GM12878 (cell line): Measurements from ENCODE around the gene ENDOV. TPM values are rescaled to one million over a fixed set of nuclear protein-coding genes. Genes with fewer than 3 reads are reported as not detected.

Experiments
- ATAC-seq: fragments of 200-7000 bp; cut with Tn5 transposase; 3 replicates; pipeline ENCODE4 v1.9.1; 2020; ENCODE audit warnings: mild to moderate bottlenecking, moderate library complexity
- BruUV-seq: library from RNA; stranded (reverse); fragments of 400-500 nt; replicated peaks from 2 replicates; lab custom pipeline; 2021; lab: Mats Ljungman, UMichigan
- CTCF ChIA-PET: fragments of 300-600 bp; sonication (Branson Sonifier 250); formaldehyde crosslinking; extraction: SDS; loops from one replicate; lab custom pipeline; 2021; ENCODE audit warnings: inconsistent platforms; lab: Yijun Ruan, JAX
- POLR2A ChIA-PET: fragments of 350-600 bp; formaldehyde crosslinking; extraction: SDS; loops from one replicate; lab custom pipeline; 2021; ENCODE audit warnings: inconsistent platforms; lab: Charles Lee
- RAD21 ChIA-PET: fragments of 300-600 bp; sonication (Branson Sonifier 250); formaldehyde crosslinking; loops from one replicate; lab custom pipeline; 2023; ENCODE audit warnings: antibody characterized with exemption; ENCODE audit not compliant: unreplicated experiment; lab: Charles Lee
- SMC1A ChIA-PET: fragments of 300-600 bp; sonication (Branson Sonifier 250); formaldehyde crosslinking; loops from one replicate; lab custom pipeline; 2023; ENCODE audit not compliant: unreplicated experiment, uncharacterized antibody; lab: Charles Lee
- DNase-seq: peaks from one replicate; pipeline ENCODE4 v3.0.0-alpha.2; 2011; ENCODE audit warnings: low read depth, low spot score
- FAIRE-seq: peaks from 3 replicates; lab custom pipeline; 2011; peaks lifted over from hg19 to GRCh38; lab: Jason Lieb, UNC
- H2AFZ ChIP-seq: 2 replicates; pipeline ENCODE4 v1.6.0; 2011; ENCODE audit warnings: low read depth, low read length, control low read depth; ENCODE audit not compliant: control insufficient read depth
- H3K27ac ChIP-seq: 2 replicates; pipeline ENCODE4 v1.5.1; 2011; ENCODE audit warnings: control low read depth; ENCODE audit not compliant: control insufficient read depth, insufficient read depth
- H3K27me3 ChIP-seq, 2 experiments: replicated peaks in 1 of 2; 2 replicates each; pipeline versions ENCODE4 v1.6.0 to v1.6.1; 2011; ENCODE audit warnings: low read length in 1 of 2; ENCODE audit not compliant: control insufficient read depth in 2 of 2, insufficient read depth in 2 of 2
- H3K36me3 ChIP-seq, 2 experiments: 2 replicates each; pipeline ENCODE4 v1.5.1; 2011; ENCODE audit warnings: low read length in 1 of 2; ENCODE audit not compliant: control insufficient read depth in 2 of 2, insufficient read depth in 2 of 2
- H3K4me1 ChIP-seq: 2 replicates; pipeline ENCODE4 v1.6.1; 2011; ENCODE audit warnings: mild to moderate bottlenecking, low read length, moderate library complexity, mixed read lengths; ENCODE audit not compliant: control insufficient read depth, insufficient read depth
- H3K4me2 ChIP-seq: 2 replicates; pipeline ENCODE4 v1.6.0; 2011; ENCODE audit warnings: control low read depth; ENCODE audit not compliant: control insufficient read depth, insufficient read depth
- H3K4me3 ChIP-seq: fragments of 200-600 bp; sonication (generic); 2 replicates; pipeline ENCODE4 v1.5.1; 2016
- H3K79me2 ChIP-seq: 2 replicates; pipeline ENCODE4 v1.6.0; 2011; ENCODE audit warnings: low read length; ENCODE audit not compliant: control insufficient read depth, insufficient read depth
- H3K9ac ChIP-seq: 2 replicates; pipeline ENCODE4 v1.8.0; 2011; ENCODE audit warnings: low read length, control low read depth, mixed read lengths; ENCODE audit not compliant: control insufficient read depth, insufficient read depth
- H3K9me3 ChIP-seq: replicated peaks from 3 replicates; pipeline ENCODE4 v1.5.1; 2011; ENCODE audit warnings: mild to moderate bottlenecking, low read length; ENCODE audit not compliant: control insufficient read depth, insufficient read depth
- H4K20me1 ChIP-seq: 2 replicates; pipeline ENCODE4 v1.6.0; 2011; ENCODE audit not compliant: control insufficient read depth, insufficient read depth
- CHD2 ChIP-seq: IDR thresholded peaks from 2 replicates; pipeline ENCODE4 v1.6.1; 2011; ENCODE audit warnings: low read depth, low read length, improper control_type of control experiment, borderline replicate concordance
- CREM ChIP-seq: IDR thresholded peaks from 2 replicates; pipeline ENCODE4 v1.6.1; 2014; ENCODE audit warnings: antibody characterized with exemption, low read depth
- FOS ChIP-seq: IDR thresholded peaks from 3 replicates; pipeline ENCODE4 v1.6.1; 2011; ENCODE audit warnings: borderline replicate concordance; ENCODE audit not compliant: insufficient read length; ENCODE audit errors: extremely low read depth
- GATAD2B ChIP-seq: fragments of 450-650 bp; conservative IDR thresholded peaks from 2 replicates; pipeline ENCODE4 v1.6.1; 2017; ENCODE audit warnings: low read depth, mild to moderate bottlenecking, moderate library complexity
- NBN ChIP-seq: fragments of 450-650 bp; IDR thresholded peaks from 2 replicates; pipeline ENCODE4 v1.6.1; 2016
- NFXL1 ChIP-seq: fragments of 450-650 bp; IDR thresholded peaks from 2 replicates; pipeline ENCODE4 v1.6.1; 2017; ENCODE audit warnings: antibody characterized with exemption, mild to moderate bottlenecking, borderline replicate concordance
- NR2C2 ChIP-seq: IDR thresholded peaks from 2 replicates; pipeline ENCODE4 v1.6.1; 2011; ENCODE audit warnings: borderline replicate concordance, low read depth; ENCODE audit not compliant: control insufficient read depth, insufficient read length
- NR2F1 ChIP-seq: fragments of 450-650 bp; conservative IDR thresholded peaks from 2 replicates; pipeline ENCODE4 v1.6.1; 2017; ENCODE audit warnings: mild to moderate bottlenecking
- RUNX3 ChIP-seq: IDR thresholded peaks from 2 replicates; pipeline ENCODE4 v1.6.1; 2012; ENCODE audit warnings: low read length, inconsistent platforms
- SP1 ChIP-seq: IDR thresholded peaks from one replicate; pipeline ENCODE4 v1.6.1; 2011; ENCODE audit warnings: low read depth, low read length
- YY1 ChIP-seq: IDR thresholded peaks from 2 replicates; pipeline ENCODE4 v1.6.1; 2011; ENCODE audit warnings: low read depth, mild to moderate bottlenecking, low read length
- ZNF274 ChIP-seq: IDR thresholded peaks from one replicate; pipeline ENCODE4 v1.8.0; 2011; ENCODE audit not compliant: insufficient read length, insufficient read depth
- ZNF384 ChIP-seq: IDR thresholded peaks from 2 replicates; pipeline ENCODE4 v1.6.1; 2012; ENCODE audit warnings: low read depth, mild to moderate bottlenecking, low read length, improper control_type of control experiment, borderline replicate concordance
- WGBS: methylation state at CpG from one replicate; pipeline ENCODE4 v1.1.6; 2016; ENCODE audit warnings: low lambda C conversion rate; ENCODE audit not compliant: insufficient replicate concordance, insufficient coverage; ENCODE audit errors: missing lambda C conversion rate; 5-methylcytosine and 5-hydroxymethylcytosine counted together
- in situ Hi-C: fragments of 300-500 bp; cut with MboI; formaldehyde crosslinking; loops from 9 replicates; pipeline ENCODE4 v1.14.3; 2018; ENCODE audit warnings: mixed read lengths
- intact Hi-C: fragments of 100-400 bp; cut with micrococcal nuclease; formaldehyde crosslinking; loops from one replicate; pipeline ENCODE4 v1.14.2; 2022; ENCODE audit not compliant: unreplicated experiment
- polyA plus RNA-seq, 11 experiments: library from polyadenylated mRNA; depleted of rRNA in 4 of 11; unstranded in 6 of 11; stranded (reverse) in 5 of 11; fragments of >200 nt; fragmentation: Nextera tagmentation in 4 of 11; fragmentation: Illumina TruSeq in 1 of 11; extraction: Ambion mirVana in 4 of 11; extraction: Trizol in 1 of 11; gene quantifications; 1 replicate in 1 of 11; 2 replicates in 10 of 11; pipeline versions ENCODE4 v1.2.1 to v1.2.3, GENCODE V29; 2011 to 2016; ENCODE audit warnings: inconsistent platforms in 2 of 11, missing spikeins in 2 of 11, low read depth in 1 of 11
- total RNA-seq, 4 experiments: library from RNA; depleted of rRNA in 3 of 4; stranded (reverse); fragments of >200 nt in 3 of 4; fragmentation: Illumina TruSeq in 1 of 4; extraction: Trizol in 1 of 4; gene quantifications; 2 replicates each; pipeline versions ENCODE4 v1.2.1 to v1.2.3, GENCODE V29; 2013 to 2021
- TF ChIP-seq, protein P1 (sequence below): fragments of 450-650 bp; IDR thresholded peaks from 2 replicates; pipeline ENCODE4 v1.6.1; 2017; ENCODE audit warnings: mild to moderate bottlenecking
- TF ChIP-seq, protein P2 (sequence below): IDR thresholded peaks from 2 replicates; pipeline ENCODE4 v1.6.1; 2012; ENCODE audit warnings: low read depth, low read length, improper control_type of control experiment
- TF ChIP-seq, protein P3 (sequence below): fragments of 450-650 bp; IDR thresholded peaks from 2 replicates; pipeline ENCODE4 v1.6.1; 2014; ENCODE audit warnings: mild to moderate bottlenecking
- TF ChIP-seq, protein P4 (sequence below): IDR thresholded peaks from 2 replicates; pipeline ENCODE4 v1.6.1; 2012; ENCODE audit warnings: low read depth, low read length, improper control_type of control experiment

Gene ENDOV
- total and polyA plus RNA-seq, 10 of the 15 experiments (the other 5 are each of a cell fraction or from before 2014, with no cell fraction given): 0.63 to 11.9 (median 8.1) TPM

DNA sequence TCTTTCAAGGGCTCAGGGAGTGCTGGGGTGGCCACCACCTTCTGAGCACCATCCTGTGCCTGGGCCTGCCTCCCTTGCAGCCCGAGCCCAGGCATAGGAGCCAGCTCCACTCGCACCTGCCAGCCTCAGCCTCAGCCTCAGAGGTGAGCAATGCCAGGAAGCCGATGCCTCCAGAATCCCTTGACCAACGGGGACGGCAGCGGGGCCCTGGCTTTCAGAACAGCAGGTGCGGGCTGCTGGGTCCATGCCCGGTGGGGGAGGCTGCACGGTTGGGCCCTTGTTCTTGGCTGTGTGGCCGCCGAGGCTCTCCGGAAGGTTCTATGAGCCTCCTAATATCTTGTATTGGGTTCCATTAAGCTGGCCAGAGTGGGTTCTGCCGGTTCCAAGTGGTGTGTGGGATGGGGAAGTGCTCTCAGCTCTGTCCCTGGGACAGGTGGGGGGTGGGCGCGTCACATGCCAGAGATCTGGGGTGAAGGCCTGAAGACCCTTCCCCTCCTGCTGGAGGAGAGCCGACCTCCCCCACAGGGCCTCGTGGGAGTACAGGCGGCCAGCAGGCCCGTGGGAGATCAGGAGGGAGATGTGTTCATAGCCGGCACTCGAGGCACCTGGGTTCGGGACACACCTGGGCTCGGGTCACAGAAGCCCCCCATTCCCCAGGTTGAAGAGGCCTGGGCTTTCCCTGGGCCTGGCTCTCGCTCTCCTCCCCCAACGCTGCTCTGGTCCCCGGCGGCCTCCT, 34.4 kb downstream of the ENDOV start:
- no peak overlapping the region for H3K9ac ChIP-seq
- FAIRE-seq: no peak
- in situ Hi-C loops: no loop called here
- TF ChIP-seq GATAD2B (no peak), FOS (no peak), NR2F1 (no peak), CHD2 (no peak), NFXL1 (no peak), ZNF384 (no peak), SP1 (no peak), NR2C2 (no peak), YY1 (no peak), CREM (no peak), NBN (no peak), ZNF274 (no peak), RUNX3 (no peak)
- TF ChIP-seq, protein P1, sequence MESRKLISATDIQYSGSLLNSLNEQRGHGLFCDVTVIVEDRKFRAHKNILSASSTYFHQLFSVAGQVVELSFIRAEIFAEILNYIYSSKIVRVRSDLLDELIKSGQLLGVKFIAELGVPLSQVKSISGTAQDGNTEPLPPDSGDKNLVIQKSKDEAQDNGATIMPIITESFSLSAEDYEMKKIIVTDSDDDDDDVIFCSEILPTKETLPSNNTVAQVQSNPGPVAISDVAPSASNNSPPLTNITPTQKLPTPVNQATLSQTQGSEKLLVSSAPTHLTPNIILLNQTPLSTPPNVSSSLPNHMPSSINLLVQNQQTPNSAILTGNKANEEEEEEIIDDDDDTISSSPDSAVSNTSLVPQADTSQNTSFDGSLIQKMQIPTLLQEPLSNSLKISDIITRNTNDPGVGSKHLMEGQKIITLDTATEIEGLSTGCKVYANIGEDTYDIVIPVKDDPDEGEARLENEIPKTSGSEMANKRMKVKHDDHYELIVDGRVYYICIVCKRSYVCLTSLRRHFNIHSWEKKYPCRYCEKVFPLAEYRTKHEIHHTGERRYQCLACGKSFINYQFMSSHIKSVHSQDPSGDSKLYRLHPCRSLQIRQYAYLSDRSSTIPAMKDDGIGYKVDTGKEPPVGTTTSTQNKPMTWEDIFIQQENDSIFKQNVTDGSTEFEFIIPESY: no peak
- TF ChIP-seq, protein P2, sequence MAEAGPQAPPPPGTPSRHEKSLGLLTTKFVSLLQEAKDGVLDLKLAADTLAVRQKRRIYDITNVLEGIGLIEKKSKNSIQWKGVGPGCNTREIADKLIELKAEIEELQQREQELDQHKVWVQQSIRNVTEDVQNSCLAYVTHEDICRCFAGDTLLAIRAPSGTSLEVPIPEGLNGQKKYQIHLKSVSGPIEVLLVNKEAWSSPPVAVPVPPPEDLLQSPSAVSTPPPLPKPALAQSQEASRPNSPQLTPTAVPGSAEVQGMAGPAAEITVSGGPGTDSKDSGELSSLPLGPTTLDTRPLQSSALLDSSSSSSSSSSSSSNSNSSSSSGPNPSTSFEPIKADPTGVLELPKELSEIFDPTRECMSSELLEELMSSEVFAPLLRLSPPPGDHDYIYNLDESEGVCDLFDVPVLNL: no peak
- TF ChIP-seq, protein P3, sequence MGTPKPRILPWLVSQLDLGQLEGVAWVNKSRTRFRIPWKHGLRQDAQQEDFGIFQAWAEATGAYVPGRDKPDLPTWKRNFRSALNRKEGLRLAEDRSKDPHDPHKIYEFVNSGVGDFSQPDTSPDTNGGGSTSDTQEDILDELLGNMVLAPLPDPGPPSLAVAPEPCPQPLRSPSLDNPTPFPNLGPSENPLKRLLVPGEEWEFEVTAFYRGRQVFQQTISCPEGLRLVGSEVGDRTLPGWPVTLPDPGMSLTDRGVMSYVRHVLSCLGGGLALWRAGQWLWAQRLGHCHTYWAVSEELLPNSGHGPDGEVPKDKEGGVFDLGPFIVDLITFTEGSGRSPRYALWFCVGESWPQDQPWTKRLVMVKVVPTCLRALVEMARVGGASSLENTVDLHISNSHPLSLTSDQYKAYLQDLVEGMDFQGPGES: no peak
- TF ChIP-seq, protein P4, sequence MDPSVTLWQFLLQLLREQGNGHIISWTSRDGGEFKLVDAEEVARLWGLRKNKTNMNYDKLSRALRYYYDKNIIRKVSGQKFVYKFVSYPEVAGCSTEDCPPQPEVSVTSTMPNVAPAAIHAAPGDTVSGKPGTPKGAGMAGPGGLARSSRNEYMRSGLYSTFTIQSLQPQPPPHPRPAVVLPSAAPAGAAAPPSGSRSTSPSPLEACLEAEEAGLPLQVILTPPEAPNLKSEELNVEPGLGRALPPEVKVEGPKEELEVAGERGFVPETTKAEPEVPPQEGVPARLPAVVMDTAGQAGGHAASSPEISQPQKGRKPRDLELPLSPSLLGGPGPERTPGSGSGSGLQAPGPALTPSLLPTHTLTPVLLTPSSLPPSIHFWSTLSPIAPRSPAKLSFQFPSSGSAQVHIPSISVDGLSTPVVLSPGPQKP: no peak

More for the DNA sequence above, 34.4 kb downstream of the ENDOV start:
- 42% methylated on average over 25 of the region's 27 CpGs for WGBS
- Histone ChIP-seq H4K20me1 (no peaks in the 10 kb centered on the region), H3K79me2 (peaks cover 7% of the 10 kb centered on the region), H3K27ac (no peak overlapping the region), H3K4me2 (no peak overlapping the region), H3K4me1 (peaks cover 8% of the 10 kb centered on the region), H3K4me3 (no peak overlapping the region), H3K36me3 (no peaks in the 10 kb centered on the region), H3K27me3 (no peaks in the 10 kb centered on the region; a peak in 1 of 4 replicates), H2AFZ (no peak overlapping the region), H3K9me3 (no peaks in the 10 kb centered on the region)
- ATAC-seq (no peak), DNase-seq (no peak)
- BruUV-seq: no TSS peak
- ChIA-PET RAD21 (no interaction called here), SMC1A (no interaction called here), CTCF (no interaction called here), POLR2A (no interaction called here)
- intact Hi-C loops: no loop called here
